Activated T-helper 1 cell treated with Interleukin-2 at 50 U/mL for 16 hours (primary cell): Measurements from ENCODE around the gene TEX13A.
"Not testable (repeated sequence)": the region's sequence is repeated elsewhere in the genome, so short reads cannot be mapped to it uniquely, and the experiment has no call there.

Experiments used
- DNase-seq: peaks from one replicate; pipeline ENCODE4 v3.0.0-alpha.2; 2020; ENCODE audit warnings: low read depth

Gene TEX13A

GRCh38 chrX:105220636-105221035 lies at the start of gene TEX13A:
TSS of gene TEX13A (minus strand) at chrX:105220694. CDS start at chrX:105220397, 297 bp downstream.
- DNase-seq, result no peak

- no peak for DNase-seq
Observed at GRCh38 chrX:105269386-105269785, 48.9 kb upstream of the TEX13A start.

GRCh38 chrX:105267167-105267566 lies 46.7 kb upstream of the TEX13A start:
- no peak for DNase-seq

- no peak for DNase-seq
Observed at GRCh38 chrX:105266456-105266855, 46.0 kb upstream of the TEX13A start.

- no peak for DNase-seq
Observed at GRCh38 chrX:105265093-105265492, 44.6 kb upstream of the TEX13A start.

- no peak for DNase-seq
Observed at GRCh38 chrX:105263801-105264200, 43.3 kb upstream of the TEX13A start.

- no peak for DNase-seq
Observed at GRCh38 chrX:105263171-105263570, 42.7 kb upstream of the TEX13A start.

GRCh38 chrX:105260291-105261043 lies 40.0 kb upstream of the TEX13A start:
- no peak for DNase-seq

GRCh38 chrX:105241056-105241455 lies 20.6 kb upstream of the TEX13A start:
- no peak for DNase-seq

GRCh38 chrX:105237407-105237806 lies 16.9 kb upstream of the TEX13A start:
- not testable (repeated sequence) for DNase-seq

- DNase-seq, result no peak
Observed at GRCh38 chrX:105229146-105229545, 8.7 kb upstream of the TEX13A start.

GRCh38 chrX:105228602-105229001 lies 8.1 kb upstream of the TEX13A start:
- no peak for DNase-seq

- DNase-seq, result no peak
Observed at GRCh38 chrX:105226499-105226898, 6.0 kb upstream of the TEX13A start.

GRCh38 chrX:105221374-105221773 lies 880 bp upstream of the TEX13A start:
- no peak for DNase-seq

GRCh38 chrX:105219454-105220401 lies 766 bp downstream of the TEX13A start:
- DNase-seq, result no peak

- DNase-seq, result no peak
Observed at GRCh38 chrX:105211066-105211575, 9.4 kb downstream of the TEX13A start.

- no peak for DNase-seq
Observed at GRCh38 chrX:105210258-105210657, 10.2 kb downstream of the TEX13A start.

GRCh38 chrX:105209406-105209805 lies 11.1 kb downstream of the TEX13A start:
- DNase-seq, result no peak

- DNase-seq, result no peak
Observed at GRCh38 chrX:105191878-105192277, 28.6 kb downstream of the TEX13A start.

- DNase-seq, result no peak
Observed at GRCh38 chrX:105190252-105190853, 30.1 kb downstream of the TEX13A start.

- DNase-seq, result no peak
Observed at GRCh38 chrX:105189093-105189492, 31.4 kb downstream of the TEX13A start.

GRCh38 chrX:105179644-105180043 lies 40.9 kb downstream of the TEX13A start:
- DNase-seq, result no peak
